Measurements from ENCODE around the gene TMEM270.

- TF ChIP-seq POLR2A (IDR thresholded peaks at IDR 0.05; ENCODE audit: low read length) (no peak), CTCF (IDR thresholded peaks at IDR 0.05) (no peak), E2F6 (IDR thresholded peaks at IDR 0.05; ENCODE audit: borderline replicate concordance, low read depth) (no peak), JUNB (IDR thresholded peaks at IDR 0.05) (no peak), HMGXB4 (CRISPR knock-in tag; IDR thresholded peaks at IDR 0.05; ENCODE audit: borderline replicate concordance) (no peak), ELK1 (IDR thresholded peaks at IDR 0.05; ENCODE audit: low read depth, low read length) (no peak), RAD21 (conservative IDR thresholded peaks at IDR 0.05 in 1 of 2, IDR thresholded peaks at IDR 0.05 in 1 of 2) (no peak), RFX5 (IDR thresholded peaks at IDR 0.05) (no peak), USF2 (IDR thresholded peaks at IDR 0.05) (no peak), EP300 (IDR thresholded peaks at IDR 0.05) (no peak), MAX (IDR thresholded peaks at IDR 0.05) (no peak), HDAC2 (IDR thresholded peaks at IDR 0.05) (no peak)
These were observed 19.2 kb downstream of the TMEM270 start for GRCh38 chr7:73879977-73880681.
